Skin of body (tissue), 2 donors: Measurements from ENCODE around the gene CDH4. TPM values are rescaled to one million over a fixed set of nuclear protein-coding genes. Genes with fewer than 3 reads are reported as not detected.
A peak's percentile ranks its signal among the peaks of the same experiment; 100 is the strongest.

ENCODE experiments used
- DNase-seq: peaks from one replicate; lab custom pipeline; 2025; lab: John Stamatoyannopoulos, UW
- total RNA-seq: library from RNA; depleted of rRNA; stranded (reverse); fragments of >200 nt; gene quantifications from one replicate; pipeline ENCODE4 v1.2.3, GENCODE V29; 2014

The CDH4 gene
- total RNA-seq, 1 donor from 2014 or later = 0.10 TPM

DNA sequence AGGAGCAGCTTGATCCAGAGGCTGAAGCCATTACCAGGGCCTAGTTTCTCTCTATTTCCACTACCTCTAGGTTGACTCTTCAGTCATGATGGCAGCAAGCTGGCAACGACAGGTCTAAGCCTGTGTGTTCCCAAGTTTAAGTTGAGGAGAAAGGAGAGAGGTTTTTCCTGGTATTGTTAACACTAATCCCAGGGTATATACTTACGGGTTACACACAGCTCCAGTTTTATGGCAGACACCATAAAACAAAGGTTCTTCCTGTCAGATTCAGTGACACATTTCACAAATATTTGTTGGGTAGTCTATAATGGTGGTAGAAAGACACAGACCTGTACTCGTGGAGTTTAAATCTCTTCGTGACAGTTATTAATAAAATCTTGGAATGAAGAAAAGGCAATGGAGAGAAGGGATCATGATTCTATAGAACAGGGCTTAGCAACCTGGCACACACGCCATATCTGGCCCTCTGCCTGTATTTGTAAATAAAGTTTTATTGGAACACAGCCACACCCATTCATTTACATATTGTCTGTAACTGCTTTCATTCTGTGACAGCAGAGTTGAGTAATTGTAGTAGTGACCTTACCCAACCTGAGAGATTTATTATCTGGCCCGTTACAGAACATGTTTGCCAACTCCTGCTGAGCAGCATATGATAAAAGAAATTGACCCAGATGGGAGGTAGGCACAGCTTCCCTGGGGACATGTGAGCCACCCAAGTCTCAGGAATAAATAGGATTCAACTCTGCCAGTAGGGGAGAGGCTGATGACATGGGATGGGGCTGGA, 323.3 kb downstream of the CDH4 start:
- no peak for DNase-seq

DNA sequence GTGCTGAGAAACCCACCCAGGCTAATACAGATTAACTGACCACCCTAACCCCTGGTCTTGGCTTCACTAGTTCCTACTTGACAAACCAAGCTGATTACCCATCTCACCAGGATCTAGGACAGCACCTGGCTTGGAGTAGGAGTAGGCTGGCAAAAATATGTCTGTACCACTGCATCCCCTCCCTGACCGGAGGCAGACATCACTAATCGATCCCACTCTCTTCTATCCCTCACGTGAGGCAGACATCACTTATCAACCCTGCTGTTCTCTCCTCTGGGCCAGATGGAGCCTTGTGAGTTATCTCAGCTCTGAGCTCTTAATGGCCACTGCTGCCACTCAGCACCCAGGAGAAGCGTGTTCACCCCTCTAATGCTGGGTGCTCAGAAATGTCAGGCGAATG, 324.3 kb downstream of the CDH4 start:
- no peak for DNase-seq

DNA sequence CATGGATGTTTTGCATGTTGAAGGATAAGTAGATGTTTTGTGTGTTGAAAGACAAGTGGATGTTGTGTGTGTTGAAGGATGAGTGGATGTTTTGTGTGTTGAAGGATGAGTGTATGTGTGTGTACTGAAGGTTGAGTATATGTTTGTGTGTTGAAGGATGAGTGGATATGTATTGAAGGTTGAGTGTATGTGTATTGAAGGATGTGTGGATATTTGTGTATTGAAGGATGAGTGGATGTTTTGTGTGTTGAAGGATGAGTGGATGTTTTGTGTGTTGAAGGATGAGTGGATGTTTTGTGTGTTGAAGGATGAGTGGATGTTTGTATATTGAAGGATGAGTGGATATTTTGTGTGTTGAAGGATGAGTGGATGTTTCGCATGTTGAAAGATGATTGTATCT, 325.0 kb downstream of the CDH4 start:
- no peak for DNase-seq

DNA sequence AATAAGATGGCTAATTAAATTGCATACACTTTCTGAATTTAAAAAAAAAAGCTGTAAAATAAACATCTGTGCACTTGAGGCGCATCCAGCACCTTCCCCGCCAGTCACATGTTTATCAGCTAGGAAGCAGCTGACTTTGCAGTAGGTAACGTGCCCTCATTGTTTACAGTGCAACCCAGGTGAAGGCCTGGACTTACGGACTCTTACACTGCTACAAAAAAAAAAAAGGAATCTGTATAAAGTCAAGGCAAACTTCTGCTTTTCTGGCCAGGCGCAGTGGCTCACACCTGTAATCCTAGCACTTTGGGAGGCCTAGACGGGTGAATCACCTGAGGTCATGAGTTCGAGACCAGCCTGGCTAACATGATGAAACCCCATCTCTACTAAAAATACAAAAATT, 327.8 kb downstream of the CDH4 start:
- DNase-seq = no peak

DNA sequence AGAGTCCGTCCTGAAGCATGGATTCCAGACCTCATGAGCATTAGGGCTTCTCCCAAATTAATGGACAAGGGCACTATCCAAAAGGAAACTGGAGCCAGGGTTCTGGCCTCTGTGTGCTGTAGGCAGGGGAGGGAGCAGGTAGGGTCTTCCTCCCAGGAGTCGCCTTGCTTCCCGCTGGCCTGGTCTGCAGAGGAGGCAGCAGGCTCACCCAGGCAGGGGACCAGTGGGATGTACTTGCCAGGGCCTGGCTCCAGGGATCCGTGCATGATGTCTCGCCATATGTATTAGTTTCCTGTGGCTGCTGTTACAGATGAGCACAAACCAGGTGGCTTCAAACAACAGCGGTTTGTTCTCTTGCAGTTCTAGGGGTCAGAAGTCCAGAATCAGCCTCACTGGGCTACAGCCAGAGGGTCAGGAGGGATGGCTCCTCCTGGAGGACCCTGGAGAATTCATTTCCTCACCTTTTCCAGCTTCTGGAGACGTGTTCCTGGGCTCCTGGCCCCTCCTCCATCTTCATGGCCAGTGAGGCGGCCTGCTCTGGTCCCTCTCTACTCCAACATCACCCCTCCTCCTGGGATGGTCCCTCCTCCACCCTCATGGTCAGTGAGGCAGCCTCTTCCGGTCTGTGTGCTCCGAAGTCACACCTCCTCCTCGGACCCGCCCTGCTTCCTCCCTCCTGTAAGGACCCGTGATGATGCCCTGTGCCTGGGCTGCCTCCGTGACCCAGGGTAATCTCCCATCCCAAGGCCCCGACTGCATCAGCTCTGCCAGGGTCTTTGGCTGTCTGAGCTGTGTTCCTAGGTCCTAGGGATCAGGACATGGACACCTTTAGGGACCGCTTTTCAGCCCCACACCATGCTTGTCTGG, 329.1 kb downstream of the CDH4 start:
- no peak for DNase-seq

DNA sequence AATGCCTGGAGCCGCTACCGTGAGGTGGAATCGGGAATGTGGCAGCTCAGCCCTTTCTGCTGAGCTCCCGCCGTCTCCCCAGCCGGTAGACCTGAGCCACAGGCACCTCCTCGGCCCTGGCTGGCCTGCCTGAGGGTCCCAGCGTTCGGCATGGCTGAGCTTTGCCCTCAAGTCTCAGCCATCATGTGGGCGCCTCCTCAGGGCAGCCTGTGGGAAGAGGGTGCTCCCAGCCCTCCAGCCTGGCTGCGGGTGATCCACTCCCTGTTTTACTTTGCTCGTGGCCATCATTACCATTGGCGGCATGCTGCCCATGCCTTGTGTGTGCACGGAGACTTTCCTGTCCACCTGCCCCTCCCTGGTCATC, 329.7 kb downstream of the CDH4 start:
- DNase-seq = no peak

DNA sequence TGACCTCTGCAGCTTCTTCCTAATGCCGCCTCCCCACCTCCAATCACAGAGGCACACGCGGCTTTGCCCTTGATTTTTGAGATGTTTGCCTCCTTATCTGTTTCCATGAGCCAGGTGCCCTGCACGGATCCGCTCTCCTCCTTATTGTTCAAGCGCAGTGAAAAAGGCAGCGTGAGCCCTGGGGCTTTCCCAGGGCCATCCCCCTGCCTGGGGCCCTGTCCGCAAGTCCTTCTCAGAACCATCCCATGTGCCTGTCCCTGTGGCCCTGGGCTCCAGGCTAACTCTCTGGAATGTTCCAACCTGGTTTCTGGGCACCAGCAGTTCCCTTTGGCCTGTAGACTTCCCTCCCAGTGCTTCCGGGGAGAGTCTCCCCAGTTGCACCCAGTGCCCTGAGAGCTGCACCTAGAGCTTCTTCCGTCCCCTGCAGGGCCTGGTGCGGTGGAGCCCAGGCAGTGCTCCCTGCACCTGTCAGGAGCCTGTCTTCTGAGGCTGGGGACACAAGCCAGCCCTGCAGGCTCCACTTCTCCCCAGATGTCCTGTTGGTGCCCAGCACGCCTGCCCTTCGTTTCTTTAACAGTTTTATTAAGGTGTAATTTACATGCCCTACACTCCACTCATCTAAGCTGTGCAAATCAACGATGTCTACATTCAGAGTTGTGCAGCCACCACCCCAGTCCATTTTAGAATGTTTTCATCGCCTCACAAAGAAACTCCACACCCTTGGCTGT, 330.3 kb downstream of the CDH4 start:
- DNase-seq = no peak

DNA sequence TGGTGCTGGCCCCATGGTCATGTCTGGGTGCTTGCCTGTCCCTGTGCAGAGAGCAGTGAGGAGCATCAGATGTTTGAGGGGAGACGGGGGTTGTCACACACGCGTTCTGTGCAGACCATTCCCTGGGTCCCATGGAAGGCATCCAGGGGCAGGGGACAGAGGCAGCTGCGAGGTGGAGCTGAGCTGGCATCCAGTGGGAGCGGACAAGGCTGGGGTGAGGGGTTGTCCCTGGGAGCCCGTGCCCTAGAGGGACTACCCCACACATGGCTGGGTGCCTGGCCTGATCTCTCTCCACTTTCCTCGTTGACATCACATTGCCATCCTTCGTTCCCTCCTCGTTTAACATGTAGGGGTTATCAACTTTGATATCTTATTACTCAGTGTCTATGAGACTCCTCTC, 331.3 kb downstream of the CDH4 start:
- DNase-seq = no peak

DNA sequence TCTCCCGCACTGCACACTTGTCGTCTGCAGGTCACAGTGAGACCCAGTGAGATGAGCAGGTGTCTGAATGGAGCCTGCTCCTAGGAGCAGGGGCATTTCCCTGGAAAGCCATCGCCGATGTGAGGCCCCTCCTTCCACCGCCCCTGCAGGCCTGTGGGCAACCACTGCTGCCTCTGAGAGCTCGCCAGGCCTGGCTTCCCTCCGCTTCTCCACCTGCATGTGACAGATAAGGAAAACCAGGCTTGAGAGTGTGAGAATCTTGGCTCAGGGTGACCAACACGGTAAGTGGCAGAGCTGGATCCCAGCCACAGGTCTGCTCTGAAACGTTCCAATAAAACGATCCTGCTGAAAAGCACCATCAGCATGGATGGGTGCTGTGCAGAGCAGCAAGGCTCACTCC, 332.8 kb downstream of the CDH4 start:
- DNase-seq = no peak

DNA sequence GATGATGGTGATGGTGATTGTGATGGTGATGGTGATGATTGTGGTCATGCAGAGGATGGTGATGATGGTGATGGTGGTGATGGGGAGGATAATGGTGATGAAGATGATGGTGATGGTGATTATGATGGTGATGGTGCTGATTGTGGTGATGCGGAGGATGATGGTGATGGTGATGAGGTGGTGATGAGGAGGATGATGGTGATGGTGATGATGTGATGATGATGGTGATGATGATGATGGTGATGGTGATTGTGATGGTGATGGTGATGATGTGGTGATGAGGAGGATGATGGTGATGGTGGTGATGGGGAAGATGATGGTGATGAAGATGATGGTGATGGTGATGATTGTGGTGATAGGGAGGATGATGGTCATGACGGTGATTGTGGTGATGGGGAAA, 333.7 kb downstream of the CDH4 start:
- DNase-seq = no peak

DNA sequence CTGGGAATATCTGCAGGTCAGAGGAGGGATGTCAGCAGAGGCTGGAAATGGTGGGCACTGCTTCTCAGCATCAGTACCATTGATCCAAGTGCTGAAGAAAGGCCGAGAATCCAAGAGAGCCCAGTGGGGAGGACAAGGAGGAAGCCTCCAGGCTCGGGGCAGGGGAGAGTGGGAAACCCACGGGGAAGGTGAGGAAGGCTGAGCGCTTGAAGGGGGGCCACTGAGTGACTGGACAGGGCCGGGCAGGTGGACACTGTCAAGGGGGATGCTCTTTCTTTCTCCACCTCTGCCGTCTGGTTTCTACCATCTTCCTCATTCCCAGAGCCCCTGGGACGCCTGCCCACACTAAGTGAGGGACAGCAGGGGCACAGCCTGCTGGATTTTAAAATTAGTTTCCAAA, 335.0 kb downstream of the CDH4 start:
- no peak for DNase-seq

DNA sequence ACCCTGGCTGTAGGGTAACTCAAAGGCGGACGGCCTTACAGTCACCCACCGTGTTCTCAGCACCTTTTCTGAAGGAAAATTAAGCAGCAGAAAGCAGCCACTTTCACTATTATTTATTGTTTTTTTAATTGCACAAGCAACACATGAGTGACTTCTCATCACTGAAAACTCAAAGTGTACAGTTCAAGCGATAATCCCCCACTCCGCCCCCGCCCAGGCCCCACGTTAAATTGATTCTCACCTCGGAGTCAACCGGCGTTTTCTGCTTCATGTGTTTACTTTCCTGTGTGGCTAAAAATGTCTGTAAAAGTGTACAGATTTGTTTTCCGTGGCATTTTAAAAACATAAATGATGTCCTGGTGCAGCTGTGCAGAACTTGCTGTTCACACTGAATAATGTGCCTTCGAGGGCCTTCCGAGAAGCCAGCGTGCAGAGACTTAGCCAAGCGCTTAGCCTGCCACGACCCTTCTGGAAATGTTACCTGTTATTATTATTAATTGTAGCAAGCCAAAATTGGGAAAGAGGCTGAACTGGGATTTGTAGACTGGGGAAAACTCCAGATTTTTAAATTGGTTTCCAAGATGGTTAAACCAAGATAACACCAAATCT, 335.7 kb downstream of the CDH4 start:
- DNase-seq = no peak

DNA sequence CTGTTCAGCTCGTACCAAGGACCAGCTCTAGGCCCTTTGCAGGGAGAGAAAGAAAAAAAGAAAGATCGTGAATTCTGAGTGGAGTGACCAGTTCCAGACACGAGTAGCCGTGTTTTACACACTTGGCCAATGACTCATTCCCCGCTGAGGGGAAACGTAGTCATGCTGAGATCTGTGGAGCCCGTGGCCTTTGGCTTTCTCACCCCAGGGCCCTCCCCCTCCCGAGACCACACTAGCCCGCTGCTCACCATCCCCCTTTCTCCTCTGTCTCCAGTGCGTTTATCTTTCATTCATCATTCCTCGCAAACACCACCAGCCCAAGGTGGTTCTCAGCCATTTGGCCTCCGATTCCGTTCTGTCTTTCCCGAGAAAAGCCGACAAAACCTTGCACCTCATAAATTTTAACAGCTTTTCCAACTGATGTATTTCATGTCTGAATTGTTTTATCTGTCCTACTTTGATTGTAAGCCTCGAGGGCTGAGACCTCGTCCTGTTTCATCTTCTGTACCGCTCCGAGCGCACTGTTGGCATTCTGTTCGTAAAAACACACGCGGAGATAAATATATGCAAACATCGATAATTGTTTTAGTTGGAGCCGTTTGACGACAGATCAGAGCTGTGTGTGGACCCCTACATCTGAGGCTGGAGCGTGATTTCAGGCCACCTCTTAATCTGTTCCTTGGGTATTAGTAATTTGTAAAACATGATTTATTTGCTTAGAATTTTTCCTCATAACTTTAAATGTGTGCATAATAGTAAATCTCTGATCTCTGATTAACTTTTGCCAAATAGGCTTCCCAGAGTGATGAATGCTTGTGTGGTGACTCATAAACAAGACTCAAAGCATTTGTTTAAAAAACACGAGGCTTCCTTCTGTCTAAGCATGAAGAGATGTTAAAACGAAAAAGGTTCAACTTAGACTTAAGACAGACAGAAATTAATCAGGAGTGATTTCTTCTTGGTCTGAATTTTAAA, 336.6 kb downstream of the CDH4 start:
- DNase-seq = peak; percentile 57

DNA sequence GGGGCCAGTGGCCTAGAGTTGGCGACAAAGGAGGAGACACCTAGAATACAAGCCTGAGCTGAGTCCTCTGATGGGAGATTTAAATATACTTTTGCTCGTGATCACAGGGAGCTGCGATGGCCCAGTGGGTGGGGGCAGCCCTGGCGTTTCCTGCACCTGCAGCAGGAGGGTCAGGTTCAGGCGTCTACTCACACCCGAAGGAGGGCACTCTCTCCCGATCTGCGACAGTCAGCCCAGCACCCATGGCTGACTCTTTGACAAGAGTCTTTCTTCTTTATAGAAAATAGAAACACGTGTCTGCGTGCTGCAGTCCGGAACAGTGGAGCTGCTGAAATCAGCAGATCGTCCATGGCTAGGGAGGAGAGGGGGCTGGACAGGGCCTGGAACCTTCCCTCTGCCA, 338.2 kb downstream of the CDH4 start:
- no peak for DNase-seq

DNA sequence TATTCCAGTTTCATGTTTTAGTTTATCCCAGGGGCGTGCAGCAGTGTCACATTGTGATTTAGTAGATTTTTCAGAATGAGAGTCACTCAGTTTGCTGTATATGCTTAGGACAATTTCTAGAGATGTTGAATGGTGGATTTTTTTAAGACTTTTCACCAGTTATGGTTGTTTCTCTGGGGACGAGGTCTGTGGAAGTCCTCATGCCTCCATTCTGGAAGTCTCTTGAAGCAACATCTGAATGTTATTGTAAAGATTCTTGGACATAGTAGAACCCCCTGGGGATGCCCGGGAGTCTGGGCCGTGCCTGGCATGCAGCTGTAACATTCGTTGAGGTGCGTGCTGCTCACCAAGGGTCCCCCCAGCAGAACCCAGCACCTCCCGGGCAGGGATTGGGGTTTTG, 341.5 kb downstream of the CDH4 start:
- no peak for DNase-seq

DNA sequence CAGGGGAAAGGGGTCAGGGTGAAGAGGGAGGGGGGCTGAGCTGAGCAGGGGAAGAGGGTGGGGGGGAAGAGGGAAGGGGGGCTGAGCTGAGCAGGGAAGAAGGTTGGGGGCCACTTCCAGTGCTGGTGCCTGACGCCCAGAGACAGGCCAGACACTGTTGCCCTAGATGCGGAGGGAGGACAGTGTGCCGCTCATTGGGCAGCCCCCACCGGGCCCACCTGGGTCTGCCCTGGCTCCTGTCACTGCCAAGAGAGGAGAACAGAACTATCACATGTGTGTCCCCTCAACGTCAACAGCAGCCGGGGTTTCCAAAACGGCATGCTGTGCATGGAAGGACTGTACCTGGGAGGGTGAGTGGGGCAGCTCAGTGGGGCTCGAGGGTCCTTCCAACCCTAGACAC, 342.1 kb downstream of the CDH4 start:
- no peak for DNase-seq

DNA sequence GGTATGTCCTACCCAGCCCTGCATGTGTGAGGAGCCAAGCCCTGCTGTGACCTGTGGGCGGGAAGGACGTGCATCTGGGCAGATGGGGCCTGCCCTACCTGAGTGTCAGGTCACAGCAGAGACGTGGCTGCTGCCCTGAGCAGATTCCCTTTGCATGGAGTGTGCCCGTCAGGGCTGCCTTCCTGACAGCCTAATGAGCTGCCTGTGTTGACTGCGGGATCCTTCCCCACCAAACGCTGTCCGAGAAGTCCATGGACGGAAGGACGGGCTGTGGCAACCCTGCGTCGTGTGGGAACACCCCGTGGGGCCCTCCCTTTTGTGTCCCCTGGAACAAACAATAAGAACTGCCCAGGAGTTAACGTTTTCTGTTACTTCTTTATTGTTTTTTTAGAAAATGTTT, 343.2 kb downstream of the CDH4 start:
- DNase-seq = no peak

DNA sequence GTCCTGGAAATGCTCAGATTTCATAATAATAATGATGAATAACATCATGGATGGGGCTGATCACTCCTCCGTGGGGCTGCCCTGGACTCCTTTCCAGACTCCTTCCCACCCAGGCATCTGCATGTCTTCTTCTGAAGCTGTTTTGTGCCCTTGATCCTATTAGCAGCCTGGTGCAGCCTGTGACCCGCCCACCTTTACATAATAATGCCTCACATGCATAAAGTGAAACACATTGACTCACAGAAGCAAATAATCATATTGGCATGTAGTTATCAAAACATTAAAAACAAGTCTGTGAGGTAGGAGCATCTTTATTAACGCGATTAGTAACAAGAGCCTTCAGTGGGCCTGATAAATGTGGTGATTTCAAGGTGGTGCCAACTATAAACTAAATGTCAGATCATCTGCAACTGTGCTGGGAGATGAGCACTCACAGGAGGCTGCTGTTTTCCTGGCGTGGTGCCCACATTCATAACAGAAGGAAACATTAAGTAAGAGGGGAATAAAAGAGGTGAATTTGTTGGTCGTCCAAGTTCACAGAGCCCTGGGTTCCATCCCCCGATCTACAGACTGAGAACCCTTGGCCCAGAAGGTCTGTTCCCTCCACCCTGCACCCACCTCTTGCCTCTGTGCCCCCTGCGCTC, 344.7 kb downstream of the CDH4 start:
- DNase-seq = no peak

DNA sequence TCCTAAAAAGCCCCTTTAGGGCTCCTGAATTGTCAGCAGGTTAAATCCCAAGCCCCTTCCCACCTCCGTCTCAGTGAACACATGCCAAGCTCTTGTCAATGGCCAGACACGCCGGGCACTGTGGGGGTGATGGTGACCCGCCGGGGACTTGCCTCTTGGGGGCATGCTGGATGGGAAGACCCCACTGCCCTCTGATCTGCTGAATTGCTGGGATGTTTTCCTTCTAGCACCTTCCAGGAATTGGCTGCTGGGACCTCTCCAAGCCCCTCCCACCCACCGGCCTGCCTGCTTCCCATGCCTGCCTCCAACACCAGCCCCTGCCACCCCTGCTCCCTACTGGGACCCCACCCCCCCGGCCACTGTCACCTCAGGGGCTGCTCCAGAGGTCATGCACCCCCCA, 345.9 kb downstream of the CDH4 start:
- DNase-seq = no peak

DNA sequence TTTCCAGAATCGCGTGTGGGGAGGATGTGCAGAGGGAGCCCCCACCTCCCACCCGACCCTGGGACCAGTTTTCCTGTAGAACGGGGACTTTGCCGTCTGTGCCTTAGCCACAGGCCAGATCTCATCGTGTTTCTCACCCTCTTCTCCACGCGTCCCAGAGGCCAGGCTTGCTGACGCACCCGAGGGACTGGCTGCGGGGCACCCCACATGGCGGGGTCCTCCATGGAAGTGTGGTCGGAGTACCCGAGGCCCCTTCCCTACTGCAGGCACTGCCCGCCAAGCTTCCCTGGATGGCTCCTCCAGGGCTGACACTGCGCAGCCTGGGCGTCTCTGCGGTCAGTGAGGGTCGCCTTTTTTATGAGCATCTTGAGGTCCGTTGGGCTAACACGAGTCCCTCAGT, 346.5 kb downstream of the CDH4 start:
- no peak for DNase-seq
